ENCODE results near the gene MAST1.
A peak's percentile ranks its signal among the peaks of the same experiment; 100 is the strongest.

DNA sequence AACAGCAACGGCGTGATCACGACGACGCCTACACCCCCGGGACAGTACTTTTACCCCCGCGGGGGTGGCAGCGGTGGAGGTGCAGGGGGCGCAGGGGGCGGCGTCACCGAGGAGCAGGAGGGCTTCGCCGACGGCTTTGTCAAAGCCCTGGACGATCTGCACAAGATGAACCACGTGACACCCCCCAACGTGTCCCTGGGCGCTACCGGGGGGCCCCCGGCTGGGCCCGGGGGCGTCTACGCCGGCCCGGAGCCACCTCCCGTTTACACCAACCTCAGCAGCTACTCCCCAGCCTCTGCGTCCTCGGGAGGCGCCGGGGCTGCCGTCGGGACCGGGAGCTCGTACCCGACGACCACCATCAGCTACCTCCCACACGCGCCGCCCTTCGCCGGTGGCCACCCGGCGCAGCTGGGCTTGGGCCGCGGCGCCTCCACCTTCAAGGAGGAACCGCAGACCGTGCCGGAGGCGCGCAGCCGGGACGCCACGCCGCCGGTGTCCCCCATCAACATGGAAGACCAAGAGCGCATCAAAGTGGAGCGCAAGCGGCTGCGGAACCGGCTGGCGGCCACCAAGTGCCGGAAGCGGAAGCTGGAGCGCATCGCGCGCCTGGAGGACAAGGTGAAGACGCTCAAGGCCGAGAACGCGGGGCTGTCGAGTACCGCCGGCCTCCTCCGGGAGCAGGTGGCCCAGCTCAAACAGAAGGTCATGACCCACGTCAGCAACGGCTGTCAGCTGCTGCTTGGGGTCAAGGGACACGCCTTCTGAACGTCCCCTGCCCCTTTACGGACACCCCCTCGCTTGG is 46.1 kb upstream of the MAST1 start:
- peak; percentile 92 for TF ChIP-seq POLR2AphosphoS5 (IDR thresholded peaks at IDR 0.05; ENCODE audit: low read depth, low read length)
- peak; percentile 83 for TF ChIP-seq POLR2A (IDR thresholded peaks at IDR 0.05; ENCODE audit: low read depth, low read length)
- TF ChIP-seq TAF1 (IDR thresholded peaks at IDR 0.05; ENCODE audit: borderline replicate concordance, low read depth, low read length): 0 out of 2 replicates have a peak, but pooled peaks have one; percentile 22

Measured in GM12892 (cell line).